ENCODE measurements around the gene TTC39B.

TTC39B gene

GRCh38 chr9:15158064-15158463 lies 149.0 kb downstream of the TTC39B start:
- DNase-seq = no peak

DNA sequence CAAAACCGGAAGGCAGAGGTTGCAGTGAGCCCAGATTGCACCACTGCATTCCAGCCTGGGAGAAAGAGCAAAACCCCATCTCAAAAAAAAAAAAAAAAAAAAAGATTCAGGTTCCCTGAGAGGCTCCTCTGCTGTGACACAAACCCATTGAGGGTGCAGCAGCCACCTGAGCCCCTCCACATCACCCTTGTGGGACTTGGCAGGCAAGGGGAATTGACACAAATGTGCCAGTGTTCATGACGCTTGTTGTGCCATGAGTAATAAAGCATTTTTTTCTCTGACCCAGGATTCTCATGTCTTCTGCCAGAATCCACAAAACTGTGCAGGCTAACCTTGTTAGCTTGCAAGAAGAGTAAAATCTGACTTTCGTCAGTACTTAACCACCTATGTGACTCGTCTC lies 149.6 kb downstream of the TTC39B start:
- DNase-seq = no peak

DNA sequence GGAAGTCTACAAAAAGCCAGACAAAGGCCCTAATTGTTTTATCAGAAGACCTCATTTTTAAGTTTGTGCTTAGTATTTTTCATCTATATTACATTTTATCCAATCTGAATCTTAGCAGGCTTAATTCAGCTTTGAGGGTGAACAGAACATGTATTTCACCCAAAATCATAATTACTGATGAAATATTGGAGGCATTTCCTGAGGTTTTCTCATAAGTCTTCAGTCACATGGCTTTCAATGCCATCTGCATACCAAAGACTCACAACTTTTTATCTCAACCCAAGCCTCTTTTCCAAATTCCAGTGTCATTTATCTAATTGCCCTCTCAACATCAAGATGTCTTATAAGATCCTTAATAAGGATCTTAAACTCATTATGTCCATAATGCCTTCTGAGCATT lies 150.8 kb downstream of the TTC39B start:
- no peak for DNase-seq

DNA sequence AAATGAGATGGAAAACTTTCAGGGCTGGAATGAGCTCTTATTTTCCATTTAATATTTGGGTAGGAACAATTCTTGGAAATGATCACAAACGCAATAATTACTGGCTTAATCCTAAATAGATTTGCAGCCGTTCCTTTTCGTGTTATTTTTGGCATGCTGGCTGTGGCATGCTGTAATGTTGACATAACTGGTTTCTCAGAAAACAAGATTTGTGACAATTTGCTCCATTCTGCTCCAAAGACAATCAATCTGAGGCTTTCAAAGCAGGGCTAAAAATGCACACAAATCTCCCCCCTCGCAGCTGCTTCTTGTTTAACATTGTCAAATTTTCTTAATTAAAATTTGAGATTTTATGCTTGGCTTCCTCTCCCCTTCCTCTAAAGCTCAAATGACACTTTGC lies 151.2 kb downstream of the TTC39B start:
- DNase-seq = no peak

DNA sequence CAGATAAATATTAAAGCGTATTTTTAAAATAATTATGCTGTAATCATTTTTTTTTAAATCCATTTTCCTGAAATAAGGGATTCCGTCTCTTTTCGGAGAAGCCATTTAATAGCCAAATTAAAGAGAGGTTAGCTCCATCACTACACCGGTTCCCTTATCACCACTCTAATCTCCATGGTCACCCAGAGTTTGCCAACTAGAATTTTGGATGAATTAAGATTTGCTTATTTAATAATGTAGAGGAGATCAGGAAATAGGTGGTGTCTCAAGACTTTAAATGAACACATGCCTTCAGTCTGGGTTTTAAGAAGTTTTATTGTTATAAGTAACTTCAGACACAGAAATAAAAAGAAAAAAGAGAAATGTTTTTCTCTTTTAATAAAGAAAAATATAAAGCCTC lies 151.7 kb downstream of the TTC39B start:
- DNase-seq = no peak

DNA sequence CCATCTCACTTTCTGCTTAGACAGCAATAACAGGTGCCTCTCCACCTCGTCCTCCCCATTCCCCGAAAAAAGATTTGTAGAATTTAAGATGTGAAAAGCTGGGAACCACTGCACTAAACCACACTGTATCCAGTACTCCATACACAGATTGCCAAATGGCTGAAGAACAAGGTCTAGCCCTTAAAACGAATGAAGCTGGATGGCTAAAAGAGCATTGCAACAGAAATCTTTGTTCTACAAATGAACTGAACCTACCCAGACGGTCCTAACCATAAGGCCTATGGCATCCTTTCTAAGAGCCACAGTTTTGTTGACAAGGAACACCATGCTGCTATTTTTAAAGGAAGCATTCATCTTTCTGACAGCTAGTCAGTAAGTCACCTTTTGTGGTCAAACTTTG lies 152.3 kb downstream of the TTC39B start:
- no peak for DNase-seq

DNA sequence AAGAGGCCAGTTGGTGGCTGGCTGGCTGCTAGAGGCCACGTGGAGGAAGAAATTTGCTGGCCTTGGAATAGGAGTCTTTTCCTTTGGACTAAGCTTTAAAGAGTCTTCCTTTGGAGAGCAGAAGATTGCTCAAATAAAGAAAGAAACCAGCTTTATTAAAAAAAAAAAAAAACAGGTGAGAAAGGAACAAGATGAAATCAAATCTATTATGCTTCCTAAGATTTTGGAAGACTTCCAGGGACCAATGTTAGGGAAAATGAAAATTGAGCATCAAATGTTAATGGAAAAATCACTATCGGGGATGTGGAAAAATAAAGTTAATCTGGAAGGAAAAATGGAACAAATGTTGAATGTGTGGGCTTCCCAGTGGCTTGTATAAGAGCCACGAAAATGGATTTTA lies 153.1 kb downstream of the TTC39B start:
- DNase-seq = no peak

DNA sequence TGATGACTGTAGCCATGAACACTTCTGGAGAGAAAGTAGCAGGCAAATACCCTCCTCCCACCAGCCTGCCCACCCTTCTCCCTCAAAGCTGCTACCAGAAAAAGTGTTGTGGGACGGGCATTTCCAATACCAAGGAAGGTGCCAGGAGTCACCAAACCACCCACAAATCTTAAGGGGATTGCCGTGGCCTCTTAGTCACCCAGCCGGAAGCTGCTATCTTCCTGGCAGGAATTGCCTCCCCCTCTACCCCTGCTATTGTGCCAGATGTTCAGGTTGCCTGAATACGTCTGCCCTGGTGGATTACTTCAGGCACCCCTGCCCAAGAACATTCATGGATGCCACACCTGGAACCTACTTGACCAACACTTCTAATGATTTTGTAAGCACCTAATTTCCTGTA lies 156.1 kb downstream of the TTC39B start:
- no peak for DNase-seq

- no peak for DNase-seq
These were observed 157.6 kb downstream of the TTC39B start for GRCh38 chr9:15149450-15149849.

DNA sequence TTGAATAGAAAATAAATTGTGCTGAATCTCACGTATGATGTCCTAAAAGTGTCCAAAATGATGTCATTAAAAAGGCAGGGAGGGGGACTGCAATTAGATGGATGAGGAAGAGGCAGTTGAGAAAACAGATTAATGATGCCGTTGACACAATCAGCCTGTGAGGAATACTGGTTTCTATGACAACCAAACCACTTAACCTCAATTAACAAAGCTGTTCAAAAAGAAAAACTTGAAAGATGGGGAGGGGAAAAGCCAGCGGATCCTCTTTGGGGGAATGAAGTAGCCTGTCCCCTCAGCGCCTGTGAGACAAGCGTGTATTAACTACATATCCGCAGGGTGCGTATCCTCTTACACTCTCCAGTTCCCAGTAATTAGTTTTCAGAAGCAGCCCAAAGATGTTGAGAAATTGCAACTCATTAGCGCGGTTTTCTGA lies 160.7 kb downstream of the TTC39B start:
- no peak for DNase-seq

DNA sequence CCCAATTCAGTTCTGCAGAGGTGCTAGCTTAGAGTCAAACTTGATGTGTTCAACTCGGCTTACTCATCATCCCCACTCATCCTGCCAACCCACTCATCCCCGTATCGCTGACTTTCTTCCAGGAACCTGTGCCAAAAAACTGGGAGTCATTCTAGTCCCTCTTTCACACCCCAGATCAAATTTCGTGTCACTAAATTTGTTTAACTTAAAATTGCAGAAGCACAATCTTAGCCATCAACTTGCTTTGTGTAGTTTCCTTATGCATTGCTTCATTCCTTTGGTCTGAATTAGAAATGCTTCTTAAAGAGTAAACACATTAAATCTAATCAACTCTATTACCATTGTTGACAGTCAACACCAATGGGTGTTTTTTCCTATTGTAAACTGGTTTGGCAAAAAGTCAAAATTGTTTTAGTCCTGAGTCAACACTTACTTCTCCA lies 162.4 kb downstream of the TTC39B start:
- DNase-seq = no peak

- DNase-seq = no peak
These were observed 164.0 kb downstream of the TTC39B start for GRCh38 chr9:15142878-15143534.

DNA sequence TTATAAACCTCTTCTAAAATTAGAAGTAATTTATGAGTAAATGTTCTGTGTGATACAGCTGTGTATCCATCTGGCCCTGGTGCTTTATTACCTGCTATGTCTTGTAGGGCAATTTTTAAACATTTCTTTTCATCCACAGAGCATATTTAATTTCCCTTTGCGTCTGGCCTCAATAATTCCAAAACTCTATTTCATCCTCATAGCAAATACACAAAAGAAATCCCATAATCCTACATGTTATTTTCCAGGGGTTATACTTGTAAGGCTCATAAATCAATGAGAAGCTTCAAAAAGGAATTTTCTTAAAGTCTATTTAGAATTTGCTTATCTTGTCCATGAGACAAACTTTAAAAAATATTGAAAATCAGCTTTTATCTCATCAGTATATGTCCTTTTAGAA lies 167.0 kb downstream of the TTC39B start:
- DNase-seq = no peak

GRCh38 chr9:15139469-15139868 lies 167.5 kb downstream of the TTC39B start:
- no peak for DNase-seq

- no peak for DNase-seq
These were observed 168.7 kb downstream of the TTC39B start for GRCh38 chr9:15138357-15138686.

GRCh38 chr9:15137658-15138356 lies 169.2 kb downstream of the TTC39B start:
- DNase-seq = no peak

DNA sequence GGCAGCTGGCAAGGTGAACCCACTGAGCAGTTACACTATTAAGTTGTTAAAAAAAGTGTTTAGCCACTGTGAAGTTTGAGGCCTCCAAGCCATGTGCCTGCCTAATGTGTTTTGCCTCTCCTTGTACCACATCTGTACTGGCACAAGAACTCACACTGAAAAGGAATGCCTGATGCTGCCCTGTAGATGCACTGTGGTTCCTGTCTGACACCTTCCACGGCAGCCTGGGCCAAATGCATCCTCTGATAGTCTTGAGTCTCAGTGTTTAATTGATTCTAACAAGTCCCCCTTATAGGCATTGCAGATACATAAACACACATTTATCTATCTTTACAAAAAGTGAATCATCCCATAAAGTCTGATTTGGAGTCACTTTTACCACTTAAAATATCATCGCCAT lies 169.9 kb downstream of the TTC39B start:
- no peak for DNase-seq

DNA sequence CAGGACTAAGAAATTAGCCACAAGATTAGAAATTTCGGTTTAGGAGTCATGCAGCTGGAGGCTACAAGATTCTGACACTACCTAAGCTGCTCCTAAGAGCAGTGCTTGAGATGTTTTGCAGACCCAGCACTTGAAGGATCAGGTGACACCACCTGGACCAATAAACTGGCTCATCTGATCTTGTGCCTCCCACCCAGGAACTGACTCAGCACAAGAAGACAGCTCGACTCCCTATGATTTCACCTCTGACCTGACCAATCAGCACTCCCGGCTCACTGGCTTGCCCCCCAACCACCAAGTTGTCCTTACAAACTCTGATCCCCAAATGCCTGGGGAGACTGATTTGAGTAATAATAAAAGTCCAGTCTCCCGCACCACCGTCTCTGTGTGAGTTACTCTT lies 170.4 kb downstream of the TTC39B start:
- DNase-seq = no peak

DNA sequence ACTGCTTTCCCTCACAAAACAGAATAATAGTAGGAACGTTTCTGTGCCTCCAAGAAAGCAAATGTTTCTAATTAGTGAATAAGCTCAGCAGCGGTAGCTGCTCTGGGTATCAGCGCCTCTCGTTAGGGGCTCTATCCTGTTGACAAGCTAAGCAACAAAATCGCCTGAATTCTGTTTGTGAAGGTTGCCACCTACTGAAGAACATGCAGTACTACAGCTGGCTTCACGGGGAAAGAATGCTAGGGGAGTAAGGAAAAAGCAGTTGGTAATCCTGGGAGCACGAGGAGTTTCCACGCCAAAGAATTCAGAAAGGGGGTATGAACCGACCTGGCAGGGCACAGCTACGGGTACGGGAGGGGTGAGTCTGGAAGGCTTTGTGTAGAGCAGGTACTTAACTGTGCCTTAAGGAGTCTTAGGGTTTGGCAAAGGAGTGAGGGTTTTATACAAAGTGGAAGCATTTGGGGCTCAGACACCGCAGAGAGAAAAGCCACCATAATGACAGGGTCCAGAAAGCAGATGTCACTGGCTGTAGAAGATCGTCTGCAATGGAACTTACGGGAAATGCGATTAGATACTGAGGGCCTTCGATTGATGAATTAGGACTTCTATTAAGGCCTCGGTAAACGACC lies 171.7 kb downstream of the TTC39B start:
- DNase-seq = peak; percentile 17

- no peak for DNase-seq
These were observed 173.5 kb downstream of the TTC39B start for GRCh38 chr9:15133488-15133887.

- no peak for DNase-seq
These were observed 174.9 kb downstream of the TTC39B start for GRCh38 chr9:15132091-15132490.

- DNase-seq = no peak
These were observed 175.9 kb downstream of the TTC39B start for GRCh38 chr9:15131094-15131493.

GRCh38 chr9:15127831-15128230 lies 179.2 kb downstream of the TTC39B start:
- no peak for DNase-seq

DNA sequence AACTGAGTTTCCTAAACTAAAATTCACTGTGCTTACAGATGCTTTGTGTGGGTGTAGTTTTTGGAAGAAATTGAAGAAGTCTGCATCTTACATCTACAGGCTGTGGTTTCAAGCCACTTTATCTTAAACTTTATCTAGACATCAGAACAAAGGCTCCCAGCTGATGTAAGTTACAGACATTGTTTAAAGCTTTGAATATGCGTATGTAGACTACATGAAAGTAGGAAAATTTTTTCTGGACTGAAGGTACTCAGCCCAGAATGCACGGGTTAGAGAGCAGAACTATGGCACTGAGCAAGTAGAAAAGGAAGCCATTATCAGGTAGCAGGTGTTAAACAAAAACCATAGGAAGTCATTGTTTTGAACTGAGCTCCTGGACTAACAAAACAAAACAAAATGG lies 185.4 kb downstream of the TTC39B start:
- DNase-seq = no peak
